ENCODE data around the gene MAS1L. TPM values are rescaled to one million over a fixed set of nuclear protein-coding genes. Genes with fewer than 3 reads are reported as not detected.

MAS1L gene
- total RNA-seq, 1 experiment from 2014 or later: not detected

DNA sequence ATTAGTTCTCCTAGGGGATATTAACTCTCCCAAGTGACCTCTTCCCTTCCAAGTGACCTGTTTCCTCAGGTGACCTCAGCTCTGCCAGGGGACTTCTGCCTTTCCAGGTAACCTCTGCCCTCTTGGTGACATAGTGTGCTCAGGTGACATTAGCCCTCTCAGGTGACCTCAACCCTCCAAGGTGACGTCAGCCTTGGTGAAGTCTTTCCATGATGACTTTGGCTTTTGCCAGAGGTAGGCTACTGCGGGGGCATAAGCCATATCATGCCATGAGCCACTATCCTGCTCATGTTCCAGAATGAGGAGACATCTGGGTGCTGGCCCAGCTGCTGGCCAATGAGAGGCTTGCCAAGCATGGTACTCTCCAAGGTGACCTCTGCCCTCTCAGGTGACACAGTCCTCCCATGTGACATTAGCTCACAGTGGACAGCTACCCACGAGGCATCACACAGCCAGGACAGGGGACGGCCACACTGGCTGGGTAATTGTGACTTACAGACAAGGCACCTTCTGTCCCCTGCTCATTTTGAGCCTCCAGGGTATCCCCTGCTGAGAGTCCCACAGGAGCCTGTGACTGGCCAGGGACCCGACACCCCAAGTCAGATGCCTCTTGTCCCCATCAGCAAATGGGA lies 40.7 kb upstream of the MAS1L start:
- Histone ChIP-seq H3K4me2 (ENCODE audit: low read length) (no peak overlapping the region), H3K4me3 (replicated peaks in 1 of 2; ENCODE audit: low read depth in 1 of 2, low read length in 2 of 2) (no peak overlapping the region), H3K9me2 (ENCODE audit: insufficient read depth) (no peaks in the 10 kb centered on the region), H3K79me2 (ENCODE audit: insufficient read depth, low read length) (no peaks in the 10 kb centered on the region), H3K36me3 (ENCODE audit: control insufficient read depth in 1 of 2, insufficient read depth in 2 of 2, low read length in 2 of 2) (no peaks in the 10 kb centered on the region), H3K4me1 (ENCODE audit: control insufficient read depth in 1 of 2, insufficient read depth in 2 of 2, low read length in 2 of 2) (no peaks in the 10 kb centered on the region), H2AFZ (ENCODE audit: low read depth, low read length, poor library complexity, severe bottlenecking) (no peak overlapping the region), H3K9ac (ENCODE audit: low read length) (no peak overlapping the region), H4K20me1 (ENCODE audit: insufficient read depth) (no peaks in the 10 kb centered on the region), H3K9me3 (ENCODE audit: control insufficient read depth in 1 of 2, insufficient read depth in 1 of 2, low read depth in 1 of 2, low read length in 2 of 2) (no peaks in the 10 kb centered on the region), H3K27me3 (ENCODE audit: insufficient read depth, low read length) (no peaks in the 10 kb centered on the region), H3K27ac (ENCODE audit: low read depth, low read length) (no peak overlapping the region)
- ChIA-PET CTCF (no interaction called here), POLR2A (no interaction called here), RAD21 (ENCODE audit: low non-redundant PET in 1 of 2, low total read pairs in 2 of 2, uncharacterized antibody in 2 of 2, unreplicated experiment in 2 of 2) (no interaction called here)
- no TSS peak for BruUV-seq (replicated peaks)
- TF ChIP-seq ZFX (IDR thresholded peaks at IDR 0.05) (no peak), POLR2AphosphoS5 (IDR thresholded peaks at IDR 0.05; ENCODE audit: low read depth, low read length) (no peak), FOSL1 (IDR thresholded peaks at IDR 0.05; ENCODE audit: low read depth) (no peak), RAD21 (IDR thresholded peaks at IDR 0.05; ENCODE audit: low read depth) (no peak), ZBTB33 (IDR thresholded peaks at IDR 0.05; ENCODE audit: extremely low read depth, insufficient replicate concordance, low read length) (no peak), REST (IDR thresholded peaks at IDR 0.05; ENCODE audit: low read depth) (no peak), ATF3 (IDR thresholded peaks at IDR 0.05) (no peak), EGR1 (IDR thresholded peaks at IDR 0.05; ENCODE audit: low read depth) (no peak), SP1 (IDR thresholded peaks at IDR 0.05; ENCODE audit: low read depth) (no peak), EZH2phosphoT487 (IDR thresholded peaks at IDR 0.05; ENCODE audit: borderline replicate concordance) (no peak), ZNF274 (IDR thresholded peaks at IDR 0.05; ENCODE audit: low read depth, low read length) (no peak), JUND (IDR thresholded peaks at IDR 0.05) (no peak), CBX3 (IDR thresholded peaks at IDR 0.05; ENCODE audit: low read depth) (no peak), ELF1 (IDR thresholded peaks at IDR 0.05; ENCODE audit: borderline replicate concordance, low read depth) (no peak), TCF7L2 (IDR thresholded peaks at IDR 0.05; ENCODE audit: borderline replicate concordance, extremely low read depth, insufficient read depth, insufficient read length) (no peak), SRF (IDR thresholded peaks at IDR 0.05; ENCODE audit: low read depth) (no peak), MAX (IDR thresholded peaks at IDR 0.05) (no peak)
- intact Hi-C loops (cut with micrococcal nuclease): no loop called here
- DNase-seq (ENCODE audit: low read depth, low spot score) (no peak), ATAC-seq (no peak)

Data from HCT116 (cell line).